HG03442 (cell line): ENCODE measurements around the gene MYLK.
"Not testable (repeated sequence)": the region's sequence is repeated elsewhere in the genome, so short reads cannot be mapped to it uniquely, and the experiment has no call there.

Experiments
- ATAC-seq: cut with Tn5 transposase; IDR thresholded peaks from one replicate; pipeline ENCODE4 v1.9.1; 2021; ENCODE audit warnings: mild to moderate bottlenecking, moderate library complexity; ENCODE audit not compliant: unreplicated experiment

MYLK gene

GRCh38 chr3:123632161-123632655 is 251.9 kb downstream of the MYLK start:
- no peak for ATAC-seq

DNA sequence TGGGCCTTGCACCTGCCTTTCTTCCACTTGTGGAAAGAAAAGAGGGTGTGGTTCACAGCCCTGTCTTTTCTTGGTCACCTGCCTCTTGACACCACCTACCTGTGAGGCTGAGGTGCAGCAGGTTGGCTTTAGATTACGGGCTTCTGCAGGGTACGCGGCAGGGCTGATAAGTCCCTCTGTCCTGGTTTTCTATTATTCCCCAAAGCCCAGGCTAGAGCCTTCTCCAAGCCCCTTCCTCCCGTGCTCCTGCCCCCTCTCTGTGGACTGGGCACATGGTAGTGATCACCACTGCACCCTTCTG is 254.4 kb downstream of the MYLK start:
- ATAC-seq: no peak

DNA sequence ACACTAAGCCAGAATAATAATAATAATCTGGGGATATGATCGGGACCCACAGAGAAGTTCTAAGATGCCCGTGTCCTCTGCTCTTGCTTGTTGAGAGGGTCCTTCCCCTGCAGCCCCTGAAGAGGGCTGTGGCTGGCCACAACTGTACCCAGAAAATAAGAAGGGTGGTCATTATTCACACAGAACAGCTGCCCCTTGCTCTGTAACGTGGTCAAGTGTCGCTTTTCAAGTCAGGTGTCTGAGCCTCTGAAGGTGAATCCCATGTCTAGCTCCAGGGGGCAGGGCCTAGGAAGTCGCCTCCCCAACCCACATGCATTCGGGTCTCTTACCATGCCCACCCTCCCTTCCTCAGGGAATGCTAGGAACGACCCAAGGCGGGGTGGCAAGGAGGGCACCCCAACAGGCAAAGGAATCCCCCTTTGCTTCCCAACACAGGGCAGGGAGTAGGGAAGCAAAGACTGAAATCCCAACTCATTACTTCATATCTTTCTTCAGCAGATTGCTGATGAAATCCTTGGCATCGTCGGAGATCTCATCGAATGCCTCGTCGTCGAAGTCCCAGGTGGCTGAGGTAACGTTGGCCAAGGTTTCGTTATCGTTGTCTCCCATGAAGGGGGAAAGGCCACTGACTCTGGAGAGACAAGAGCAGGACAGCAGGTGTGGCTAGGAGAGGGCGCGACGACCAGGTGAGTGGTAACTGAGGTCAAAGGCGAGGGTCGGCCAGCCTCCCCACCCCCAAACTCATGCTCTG is 255.0 kb downstream of the MYLK start:
- no peak for ATAC-seq

DNA sequence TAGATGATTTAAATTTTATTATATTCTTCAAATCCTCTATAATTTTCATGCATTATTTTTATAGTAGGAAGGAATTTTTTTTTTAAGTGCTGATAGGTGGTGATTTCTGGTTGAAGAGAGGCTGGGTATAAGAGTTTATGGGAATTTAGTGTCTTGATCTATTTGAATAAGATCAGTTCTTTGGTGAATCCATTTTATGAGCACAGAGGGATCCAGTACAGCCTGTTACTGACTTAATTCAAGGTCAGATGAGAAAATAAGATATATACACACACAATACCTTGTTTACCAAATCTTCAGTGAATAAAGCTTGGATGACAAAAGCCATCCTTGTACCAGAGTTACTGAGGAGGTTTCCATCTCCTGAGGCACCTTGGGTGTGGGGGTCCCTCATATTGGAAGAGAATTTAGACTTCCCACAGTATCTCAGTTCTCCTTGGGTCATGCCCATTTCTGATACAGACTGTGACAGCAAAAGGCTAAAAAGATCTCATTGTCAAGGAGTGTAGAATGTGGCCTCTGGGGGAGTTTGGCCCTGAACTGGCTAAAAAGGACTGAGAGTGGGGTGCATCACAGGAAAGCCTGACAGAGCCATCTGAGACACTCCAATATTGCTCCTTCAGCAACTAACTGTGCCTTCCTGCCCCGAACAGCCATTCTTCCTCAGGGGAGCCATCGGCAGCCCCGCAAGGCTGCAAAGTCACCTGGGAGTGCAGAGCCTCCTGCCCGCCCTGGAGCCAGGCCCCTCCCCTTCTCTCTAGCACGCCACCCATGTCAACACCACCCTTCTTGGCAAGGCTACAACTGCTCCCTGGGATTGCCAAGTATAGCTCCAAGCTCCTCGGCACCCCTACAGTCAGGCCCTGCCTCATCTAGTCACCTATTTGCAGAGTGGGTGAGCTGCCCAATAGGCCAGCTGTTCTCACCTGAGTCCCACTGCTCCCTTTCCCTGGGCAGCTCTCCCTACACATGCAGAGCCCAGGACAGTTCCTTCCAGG is 256.2 kb downstream of the MYLK start:
- ATAC-seq: no peak

GRCh38 chr3:123626881-123627280 is 257.3 kb downstream of the MYLK start:
- ATAC-seq: no peak

GRCh38 chr3:123624302-123624701 is 259.8 kb downstream of the MYLK start:
- ATAC-seq: no peak

DNA sequence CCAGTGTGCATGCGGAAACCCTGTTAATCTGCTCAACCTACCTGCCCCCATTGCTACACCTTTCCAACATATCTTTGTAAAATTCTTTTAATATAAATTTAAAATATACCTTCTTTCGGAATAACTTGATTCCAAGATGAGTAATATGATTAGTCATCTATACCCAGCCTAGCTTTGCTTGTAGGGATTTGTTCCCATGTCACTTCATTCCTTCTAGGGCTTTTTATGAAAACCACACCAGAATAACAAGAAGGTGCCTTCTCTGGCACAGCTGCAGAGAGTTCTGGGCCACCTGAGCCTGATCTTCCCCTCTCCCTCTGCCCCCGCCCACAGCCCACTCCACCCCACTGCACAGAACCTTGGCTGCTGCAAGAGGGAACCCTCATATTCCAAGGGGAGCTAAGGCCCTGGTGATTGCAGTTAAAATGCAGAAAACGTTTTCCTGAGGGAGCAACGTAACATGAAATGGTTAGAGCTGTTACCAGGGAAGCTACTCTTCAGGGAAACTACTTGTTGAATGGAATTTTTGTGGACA is 260.7 kb downstream of the MYLK start:
- ATAC-seq: no peak

DNA sequence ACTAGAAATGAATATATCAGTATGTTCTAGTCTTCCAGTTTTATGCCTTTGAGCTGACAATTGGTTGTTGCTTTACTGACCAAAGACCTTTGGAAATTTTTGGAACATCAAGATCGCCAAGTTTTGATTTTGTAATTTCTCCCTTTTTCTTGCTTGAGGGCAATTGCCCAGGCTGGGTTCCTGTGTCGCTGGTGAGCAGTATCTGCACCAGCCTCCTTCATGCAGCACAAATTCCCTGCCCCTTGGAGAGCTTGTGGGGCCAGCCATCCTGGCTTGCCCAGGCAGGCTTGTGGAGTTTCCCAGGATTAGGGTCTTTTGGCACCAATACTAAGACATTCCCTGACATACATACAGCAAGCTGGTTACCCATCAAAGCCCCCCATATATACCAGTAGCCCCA is 261.4 kb downstream of the MYLK start:
- no peak for ATAC-seq

GRCh38 chr3:123621850-123622189 is 262.3 kb downstream of the MYLK start:
- no peak for ATAC-seq

GRCh38 chr3:123621186-123621849 is 262.8 kb downstream of the MYLK start:
- ATAC-seq: no peak

DNA sequence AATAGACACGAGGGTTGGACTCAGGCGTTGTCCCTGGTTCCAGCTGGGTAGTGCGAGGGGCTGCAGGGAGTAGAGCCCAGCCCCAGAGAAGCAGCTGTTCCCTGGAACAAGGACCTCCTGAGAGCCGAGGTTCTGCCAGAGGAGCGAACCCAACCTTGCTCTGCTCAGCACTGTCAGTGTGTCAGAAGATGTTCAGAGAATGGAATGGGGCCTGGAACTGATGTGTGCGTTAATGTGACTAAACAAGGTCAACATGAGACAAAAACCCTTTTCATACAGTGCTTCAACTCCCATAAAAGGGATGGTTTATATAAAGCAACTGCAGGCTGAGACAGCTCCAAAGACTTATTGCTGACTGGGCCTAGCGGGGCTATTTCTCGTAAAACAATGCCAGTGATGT is 263.8 kb downstream of the MYLK start:
- no peak for ATAC-seq

- no peak for ATAC-seq
Observed at GRCh38 chr3:123618768-123619484, 265.2 kb downstream of the MYLK start.

- no peak for ATAC-seq
Observed at GRCh38 chr3:123618076-123618708, 265.9 kb downstream of the MYLK start.

GRCh38 chr3:123616593-123616992 is 267.5 kb downstream of the MYLK start:
- no peak for ATAC-seq

GRCh38 chr3:123613543-123613942 is 270.6 kb downstream of the MYLK start:
- no peak for ATAC-seq

DNA sequence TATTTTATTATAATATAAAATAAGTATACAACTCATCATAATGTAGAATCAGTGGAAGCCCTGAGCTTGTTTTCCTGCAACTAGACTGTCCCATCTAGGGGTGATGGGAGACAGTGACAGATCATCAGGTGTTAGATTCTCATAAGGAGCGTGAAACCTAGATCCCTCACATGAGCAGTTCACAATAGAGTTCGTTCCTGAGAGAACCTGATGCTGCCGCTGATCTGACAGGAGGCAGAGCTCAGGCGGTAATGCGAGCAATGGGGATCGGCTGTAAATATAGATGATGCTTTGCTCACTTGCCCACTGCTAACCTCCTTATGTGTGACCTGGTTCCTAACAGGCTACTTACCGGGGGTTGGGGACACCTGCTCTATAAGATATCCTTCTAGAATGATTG is 272.5 kb downstream of the MYLK start:
- ATAC-seq: not testable (repeated sequence)

- ATAC-seq: no peak
Observed at GRCh38 chr3:123611082-123611481, 273.1 kb downstream of the MYLK start.

GRCh38 chr3:123610331-123610730 is 273.8 kb downstream of the MYLK start:
- ATAC-seq: peak; percentile 85

DNA sequence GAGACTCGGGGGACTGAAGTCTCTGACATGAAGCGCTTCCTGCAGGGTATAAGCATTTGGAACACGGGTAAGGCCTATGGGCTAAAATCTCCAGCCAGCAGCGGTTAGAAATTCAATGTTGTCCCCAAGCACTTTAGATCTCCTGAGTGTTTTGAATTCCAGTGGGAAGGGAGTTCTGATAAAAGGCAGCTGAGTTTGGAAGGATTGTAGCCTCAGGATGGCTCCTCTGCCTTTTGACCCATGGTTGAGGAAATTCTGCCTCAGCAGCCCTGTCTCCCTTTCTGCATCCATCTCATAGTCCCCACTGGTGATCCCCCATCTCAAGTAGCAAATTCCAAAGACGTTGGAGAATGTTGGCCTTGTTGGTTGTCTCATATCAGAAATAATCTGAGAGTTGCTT is 275.1 kb downstream of the MYLK start:
- no peak for ATAC-seq

- ATAC-seq: no peak
Observed at GRCh38 chr3:123608263-123608937, 275.7 kb downstream of the MYLK start.
